ENCODE data around the gene TMEM35A. TPM values are rescaled to one million over a fixed set of nuclear protein-coding genes. Genes with fewer than 3 reads are reported as not detected.

TMEM35A gene, protein sequence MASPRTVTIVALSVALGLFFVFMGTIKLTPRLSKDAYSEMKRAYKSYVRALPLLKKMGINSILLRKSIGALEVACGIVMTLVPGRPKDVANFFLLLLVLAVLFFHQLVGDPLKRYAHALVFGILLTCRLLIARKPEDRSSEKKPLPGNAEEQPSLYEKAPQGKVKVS
- not detected for total RNA-seq (2013)
- polyA plus RNA-seq (not detected), polyA minus RNA-seq (not detected in 2 replicates), total RNA-seq (0 to 4.7 (median 0) reads per million in 11 experiments)

- TF ChIP-seq, protein P1, sequence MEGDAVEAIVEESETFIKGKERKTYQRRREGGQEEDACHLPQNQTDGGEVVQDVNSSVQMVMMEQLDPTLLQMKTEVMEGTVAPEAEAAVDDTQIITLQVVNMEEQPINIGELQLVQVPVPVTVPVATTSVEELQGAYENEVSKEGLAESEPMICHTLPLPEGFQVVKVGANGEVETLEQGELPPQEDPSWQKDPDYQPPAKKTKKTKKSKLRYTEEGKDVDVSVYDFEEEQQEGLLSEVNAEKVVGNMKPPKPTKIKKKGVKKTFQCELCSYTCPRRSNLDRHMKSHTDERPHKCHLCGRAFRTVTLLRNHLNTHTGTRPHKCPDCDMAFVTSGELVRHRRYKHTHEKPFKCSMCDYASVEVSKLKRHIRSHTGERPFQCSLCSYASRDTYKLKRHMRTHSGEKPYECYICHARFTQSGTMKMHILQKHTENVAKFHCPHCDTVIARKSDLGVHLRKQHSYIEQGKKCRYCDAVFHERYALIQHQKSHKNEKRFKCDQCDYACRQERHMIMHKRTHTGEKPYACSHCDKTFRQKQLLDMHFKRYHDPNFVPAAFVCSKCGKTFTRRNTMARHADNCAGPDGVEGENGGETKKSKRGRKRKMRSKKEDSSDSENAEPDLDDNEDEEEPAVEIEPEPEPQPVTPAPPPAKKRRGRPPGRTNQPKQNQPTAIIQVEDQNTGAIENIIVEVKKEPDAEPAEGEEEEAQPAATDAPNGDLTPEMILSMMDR (IDR thresholded peaks at IDR 0.05) = no peak
- peaks cover 9 to 24% (median 22%) of the 10 kb centered on the region in 3 donors for H3K27me3 Mint-ChIP-seq (ENCODE audit: low read depth in 3 of 3)
- Histone ChIP-seq H3K27me3 (ENCODE audit: control insufficient read depth in 2 of 2, insufficient read depth in 2 of 2, low read length in 2 of 2) (peaks cover 4 to 23% of the 10 kb centered on the region in 2 donors), H3K79me2 (ENCODE audit: insufficient read depth, low read length) (no peaks in the 10 kb centered on the region), H3K9me3 (replicated peaks in 1 of 2; ENCODE audit: control insufficient read depth in 1 of 2, insufficient read depth in 1 of 2, low read length in 2 of 2) (no peaks in the 10 kb centered on the region), H3K4me1 (ENCODE audit: control insufficient read depth in 1 of 2, insufficient read depth in 2 of 2, low read length in 2 of 2) (no peaks in the 10 kb centered on the region), H4K20me1 (ENCODE audit: insufficient read depth, low read length) (no peaks in the 10 kb centered on the region), H3K36me3 (replicated peaks in 1 of 2; ENCODE audit: control insufficient read depth in 1 of 2, insufficient read depth in 2 of 2, low read length in 2 of 2) (no peaks in the 10 kb centered on the region), H3K4me3 (replicated peaks in 1 of 3; ENCODE audit: low read depth in 2 of 3, low read length in 3 of 3) (no peak within 1 kb of the TSS), H3K9ac (ENCODE audit: insufficient read depth, low read length, poor library complexity, severe bottlenecking) (no peak within 1 kb of the TSS), H3K4me2 (replicated peaks; ENCODE audit: extremely low read depth, low read length, poor library complexity, severe bottlenecking) (no peak within 1 kb of the TSS), H3K27ac (ENCODE audit: low read depth in 1 of 2, low read length in 2 of 2) (no peak within 1 kb of the TSS), H2AFZ (ENCODE audit: insufficient read depth, low read depth, low read length, poor library complexity, severe bottlenecking) (peak within 1 kb of the TSS; percentile 45)
- peaks cover 0 to 3% (median 0%) of the 10 kb centered on the region in 7 donors for H3K9me3 Mint-ChIP-seq
- H3K27ac Mint-ChIP-seq = peak within 1 kb of the TSS in 1 of 7 donors; percentile 42
- H3K36me3 Mint-ChIP-seq = no peaks in the 10 kb centered on the region
- WGBS (ENCODE audit: insufficient coverage) = 0% methylated on average over 5 of the region's 23 CpGs
- no peak for DNase-seq
- peak within 1 kb of the TSS; percentile 20 to 69 for H3K4me3 Mint-ChIP-seq
- H3K4me1 Mint-ChIP-seq = peaks cover 6% of the 10 kb centered on the region
- intact Hi-C loops (cut with micrococcal nuclease) = no loop called here
Measured at GRCh38 chrX:101078716-101079598, at the start of gene TMEM35A. TMEM35A (plus strand) TSS chrX:101078879; CDS start chrX:101079003, 124 bp downstream.

DNA sequence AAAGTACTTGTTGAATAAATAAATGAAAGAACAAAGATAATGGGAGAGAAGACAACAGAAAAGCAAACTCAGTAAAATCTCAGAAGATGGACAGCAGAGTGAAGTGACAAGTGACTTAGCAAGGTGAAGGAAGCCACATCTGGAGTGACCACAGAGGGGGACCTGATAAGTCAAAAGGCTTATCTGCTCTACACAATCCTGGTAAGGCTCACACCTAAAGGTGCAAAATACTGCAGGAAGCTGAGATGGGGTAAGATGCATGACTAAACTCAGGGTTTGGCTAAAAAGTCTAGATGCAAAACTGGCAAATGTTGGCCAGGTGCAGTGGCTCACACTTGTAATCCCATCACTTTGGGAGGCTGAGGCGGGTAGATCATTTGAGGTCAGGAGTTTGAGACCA is 49.0 kb upstream of the TMEM35A start:
- Histone ChIP-seq H3K4me1 (ENCODE audit: control insufficient read depth in 1 of 2, insufficient read depth in 2 of 2, low read length in 2 of 2) (no peaks in the 10 kb centered on the region), H3K27ac (ENCODE audit: low read depth in 1 of 2, low read length in 2 of 2) (no peak overlapping the region), H2AFZ (ENCODE audit: insufficient read depth, low read depth, low read length, poor library complexity, severe bottlenecking) (no peak overlapping the region), H3K27me3 (ENCODE audit: control insufficient read depth in 2 of 2, insufficient read depth in 2 of 2, low read length in 2 of 2) (no peaks in the 10 kb centered on the region), H3K9ac (ENCODE audit: insufficient read depth, low read length, poor library complexity, severe bottlenecking) (no peak overlapping the region), H3K9me3 (replicated peaks in 1 of 2; ENCODE audit: control insufficient read depth in 1 of 2, insufficient read depth in 1 of 2, low read length in 2 of 2) (no peaks in the 10 kb centered on the region), H3K79me2 (ENCODE audit: insufficient read depth, low read length) (no peaks in the 10 kb centered on the region), H3K4me2 (replicated peaks; ENCODE audit: extremely low read depth, low read length, poor library complexity, severe bottlenecking) (no peak overlapping the region), H3K4me3 (replicated peaks in 1 of 3; ENCODE audit: low read depth in 2 of 3, low read length in 3 of 3) (no peak overlapping the region), H4K20me1 (ENCODE audit: insufficient read depth, low read length) (no peaks in the 10 kb centered on the region), H3K36me3 (replicated peaks in 1 of 2; ENCODE audit: control insufficient read depth in 1 of 2, insufficient read depth in 2 of 2, low read length in 2 of 2) (peaks cover 29 to 68% of the 10 kb centered on the region in 2 donors)
- DNase-seq = no peak
- H3K4me3 Mint-ChIP-seq = no peak overlapping the region
- H3K27me3 Mint-ChIP-seq (ENCODE audit: low read depth in 3 of 3) = peaks cover 0 to 6% (median 0%) of the 10 kb centered on the region in 3 donors
- H3K4me1 Mint-ChIP-seq = no peaks in the 10 kb centered on the region
- H3K36me3 Mint-ChIP-seq = peaks cover 42 to 69% of the 10 kb centered on the region in 2 donors
- H3K9me3 Mint-ChIP-seq = peaks cover 0 to 3% (median 0%) of the 10 kb centered on the region in 7 donors
- intact Hi-C loops (cut with micrococcal nuclease) = no loop called here
- H3K27ac Mint-ChIP-seq = no peak overlapping the region
- TF ChIP-seq, protein P1 (IDR thresholded peaks at IDR 0.05) = no peak
- no CpG with 5 or more reads among the region's 1 CpG for WGBS (ENCODE audit: insufficient coverage)
